Measurements from ENCODE around the gene LRMDA.

DNA sequence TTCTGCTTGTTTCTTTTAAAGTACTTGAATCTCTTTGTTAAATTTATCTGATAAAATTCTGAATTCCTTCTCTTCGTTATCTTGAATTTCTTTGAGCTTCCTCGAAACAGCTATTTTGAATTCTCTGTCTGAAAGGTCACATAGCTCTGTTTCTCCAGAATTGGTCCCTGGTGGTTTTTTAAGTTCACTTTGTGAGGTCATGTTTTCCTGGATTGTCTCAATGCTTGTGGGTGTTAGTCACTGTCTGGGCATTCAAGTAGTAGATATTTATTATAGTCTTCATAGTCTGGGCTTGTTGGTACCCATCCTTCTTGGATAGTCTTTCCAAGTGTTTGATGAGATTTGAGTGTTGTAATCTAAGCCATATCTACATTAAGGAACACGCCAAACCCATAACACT lies 1060.6 kb downstream of the LRMDA start:
- TF ChIP-seq, protein P1, sequence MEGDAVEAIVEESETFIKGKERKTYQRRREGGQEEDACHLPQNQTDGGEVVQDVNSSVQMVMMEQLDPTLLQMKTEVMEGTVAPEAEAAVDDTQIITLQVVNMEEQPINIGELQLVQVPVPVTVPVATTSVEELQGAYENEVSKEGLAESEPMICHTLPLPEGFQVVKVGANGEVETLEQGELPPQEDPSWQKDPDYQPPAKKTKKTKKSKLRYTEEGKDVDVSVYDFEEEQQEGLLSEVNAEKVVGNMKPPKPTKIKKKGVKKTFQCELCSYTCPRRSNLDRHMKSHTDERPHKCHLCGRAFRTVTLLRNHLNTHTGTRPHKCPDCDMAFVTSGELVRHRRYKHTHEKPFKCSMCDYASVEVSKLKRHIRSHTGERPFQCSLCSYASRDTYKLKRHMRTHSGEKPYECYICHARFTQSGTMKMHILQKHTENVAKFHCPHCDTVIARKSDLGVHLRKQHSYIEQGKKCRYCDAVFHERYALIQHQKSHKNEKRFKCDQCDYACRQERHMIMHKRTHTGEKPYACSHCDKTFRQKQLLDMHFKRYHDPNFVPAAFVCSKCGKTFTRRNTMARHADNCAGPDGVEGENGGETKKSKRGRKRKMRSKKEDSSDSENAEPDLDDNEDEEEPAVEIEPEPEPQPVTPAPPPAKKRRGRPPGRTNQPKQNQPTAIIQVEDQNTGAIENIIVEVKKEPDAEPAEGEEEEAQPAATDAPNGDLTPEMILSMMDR (conservative IDR thresholded peaks at IDR 0.05; ENCODE audit: low read depth, low read length): no peak
- no peak for TF ChIP-seq EZH2 (IDR thresholded peaks at IDR 0.05; ENCODE audit: borderline replicate concordance, low read depth, low read length, poor library complexity, severe bottlenecking)
